Neural crest cell (in vitro differentiated cells): Measurements from ENCODE around the gene FSD2. TPM values are rescaled to one million over a fixed set of nuclear protein-coding genes. Genes with fewer than 3 reads are reported as not detected.

Experiments
- DNase-seq: peaks from one replicate; pipeline ENCODE4 v3.0.0; 2021; ENCODE audit warnings: low read depth, mixed read lengths, low spot score
- H3K27ac Mint-ChIP-seq: one replicate; pipeline ENCODE4 v1.8.0; 2021; ENCODE audit warnings: mild to moderate bottlenecking, mixed read lengths; ENCODE audit not compliant: unreplicated experiment
- H3K27me3 Mint-ChIP-seq: 2 replicates; pipeline ENCODE4 v1.8.0; 2021; ENCODE audit warnings: low read depth, mild to moderate bottlenecking, mixed read lengths
- H3K36me3 Mint-ChIP-seq: 2 replicates; pipeline ENCODE4 v1.8.0; 2021; ENCODE audit warnings: low read depth, mild to moderate bottlenecking, mixed read lengths
- H3K4me1 Mint-ChIP-seq: 2 replicates; pipeline ENCODE4 v1.8.0; 2021; ENCODE audit warnings: mixed read lengths
- H3K4me3 Mint-ChIP-seq: one replicate; pipeline ENCODE4 v1.8.0; 2021; ENCODE audit warnings: mild to moderate bottlenecking, mixed read lengths
- H3K9me3 Mint-ChIP-seq: 2 replicates; pipeline ENCODE4 v1.8.0; 2021; ENCODE audit warnings: mixed read lengths
- total RNA-seq: library from RNA; stranded (reverse); gene quantifications from 2 replicates; pipeline ENCODE4 v1.2.1, GENCODE V29; 2021
- TF ChIP-seq, protein P1 (sequence below): fragments of 200-600 bp; sonication (generic); conservative IDR thresholded peaks from 2 replicates; pipeline ENCODE4 v1.5.0; 2021; ENCODE audit warnings: antibody characterized with exemption, mild to moderate bottlenecking

FSD2 gene
- total RNA-seq, 1 donor from 2014 or later = not detected

DNA sequence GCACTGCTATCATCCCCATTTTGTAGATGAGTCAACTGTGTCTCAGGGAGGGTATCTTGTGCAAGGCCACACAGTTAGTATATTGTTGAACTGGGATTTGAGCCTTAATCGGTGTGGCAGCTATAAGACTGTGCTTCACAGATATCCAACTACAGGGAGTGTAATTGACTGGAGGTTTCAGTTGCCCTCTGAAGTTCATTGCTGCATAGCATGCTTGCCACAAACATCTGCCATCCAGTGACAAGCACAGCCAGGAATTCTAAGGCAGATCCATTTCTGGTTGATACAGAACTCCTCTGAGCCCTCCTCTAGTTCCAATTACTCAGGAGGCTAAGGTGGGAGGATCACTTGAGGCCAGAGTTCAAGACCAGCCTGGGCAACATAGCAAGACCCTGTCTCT, 16.4 kb downstream of the FSD2 start:
- DNase-seq = no peak
- Mint-ChIP-seq H3K4me3 (no peak overlapping the region), H3K27me3 (peaks cover 24% of the 10 kb centered on the region), H3K4me1 (no peaks in the 10 kb centered on the region), H3K27ac (no peak overlapping the region), H3K36me3 (peaks cover 2% of the 10 kb centered on the region), H3K9me3 (peaks cover 12% of the 10 kb centered on the region)
- TF ChIP-seq, protein P1, sequence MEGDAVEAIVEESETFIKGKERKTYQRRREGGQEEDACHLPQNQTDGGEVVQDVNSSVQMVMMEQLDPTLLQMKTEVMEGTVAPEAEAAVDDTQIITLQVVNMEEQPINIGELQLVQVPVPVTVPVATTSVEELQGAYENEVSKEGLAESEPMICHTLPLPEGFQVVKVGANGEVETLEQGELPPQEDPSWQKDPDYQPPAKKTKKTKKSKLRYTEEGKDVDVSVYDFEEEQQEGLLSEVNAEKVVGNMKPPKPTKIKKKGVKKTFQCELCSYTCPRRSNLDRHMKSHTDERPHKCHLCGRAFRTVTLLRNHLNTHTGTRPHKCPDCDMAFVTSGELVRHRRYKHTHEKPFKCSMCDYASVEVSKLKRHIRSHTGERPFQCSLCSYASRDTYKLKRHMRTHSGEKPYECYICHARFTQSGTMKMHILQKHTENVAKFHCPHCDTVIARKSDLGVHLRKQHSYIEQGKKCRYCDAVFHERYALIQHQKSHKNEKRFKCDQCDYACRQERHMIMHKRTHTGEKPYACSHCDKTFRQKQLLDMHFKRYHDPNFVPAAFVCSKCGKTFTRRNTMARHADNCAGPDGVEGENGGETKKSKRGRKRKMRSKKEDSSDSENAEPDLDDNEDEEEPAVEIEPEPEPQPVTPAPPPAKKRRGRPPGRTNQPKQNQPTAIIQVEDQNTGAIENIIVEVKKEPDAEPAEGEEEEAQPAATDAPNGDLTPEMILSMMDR = no peak

DNA sequence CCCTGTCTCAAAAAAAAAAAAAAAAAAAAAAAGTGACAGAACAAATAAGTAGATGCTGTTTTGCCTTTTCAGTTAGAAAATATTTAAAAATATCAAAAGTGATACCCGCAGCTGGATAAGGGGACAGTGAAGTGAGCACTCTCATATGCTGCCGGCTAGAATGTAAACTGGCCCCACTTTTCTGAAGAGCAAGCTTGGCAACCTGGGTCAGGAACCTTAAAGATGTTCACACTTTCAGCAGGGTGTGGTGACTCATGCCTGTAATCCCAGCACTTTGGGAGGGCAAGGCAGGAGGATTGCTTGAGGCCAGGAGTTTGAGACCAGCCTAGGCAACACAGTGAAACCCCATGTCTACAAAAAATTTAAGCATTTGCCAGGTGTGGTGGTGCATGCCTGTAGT, 17.4 kb downstream of the FSD2 start:
- no peaks in the 10 kb centered on the region for H3K4me1 Mint-ChIP-seq

DNA sequence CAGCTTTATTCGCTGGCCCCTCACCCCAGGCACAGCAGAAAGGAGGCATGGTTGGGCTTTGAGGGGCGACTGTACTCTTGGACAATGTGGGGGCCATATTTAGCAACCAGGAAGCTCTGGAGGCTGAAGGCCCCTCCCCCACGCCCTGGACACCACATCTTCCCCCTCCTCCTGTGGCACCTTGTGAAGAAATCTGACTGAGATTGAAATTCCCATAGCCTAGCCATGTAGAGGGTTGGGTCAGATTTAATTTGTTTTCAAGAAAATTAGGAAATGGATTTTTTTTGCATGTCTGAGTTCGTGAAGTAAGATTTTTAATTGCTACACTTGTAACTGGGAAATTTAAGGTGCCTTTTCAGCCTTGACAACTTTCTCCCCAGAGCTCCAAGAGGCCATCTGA, 24.5 kb downstream of the FSD2 start:
- Mint-ChIP-seq H3K36me3 (no peaks in the 10 kb centered on the region), H3K4me3 (no peak overlapping the region), H3K27ac (no peak overlapping the region), H3K4me1 (no peaks in the 10 kb centered on the region), H3K27me3 (peaks cover 5% of the 10 kb centered on the region), H3K9me3 (peaks cover 7% of the 10 kb centered on the region)
- DNase-seq = no peak
- TF ChIP-seq, protein P1 = no peak

More for the DNA sequence above, 17.4 kb downstream of the FSD2 start:
- DNase-seq = no peak
- no peak overlapping the region for H3K4me3 Mint-ChIP-seq
- H3K27me3 Mint-ChIP-seq = peaks cover 22% of the 10 kb centered on the region
- H3K36me3 Mint-ChIP-seq = peaks cover 2% of the 10 kb centered on the region
- no peak overlapping the region for H3K27ac Mint-ChIP-seq
- TF ChIP-seq, protein P1 = no peak
- H3K9me3 Mint-ChIP-seq = peaks cover 5% of the 10 kb centered on the region

DNA sequence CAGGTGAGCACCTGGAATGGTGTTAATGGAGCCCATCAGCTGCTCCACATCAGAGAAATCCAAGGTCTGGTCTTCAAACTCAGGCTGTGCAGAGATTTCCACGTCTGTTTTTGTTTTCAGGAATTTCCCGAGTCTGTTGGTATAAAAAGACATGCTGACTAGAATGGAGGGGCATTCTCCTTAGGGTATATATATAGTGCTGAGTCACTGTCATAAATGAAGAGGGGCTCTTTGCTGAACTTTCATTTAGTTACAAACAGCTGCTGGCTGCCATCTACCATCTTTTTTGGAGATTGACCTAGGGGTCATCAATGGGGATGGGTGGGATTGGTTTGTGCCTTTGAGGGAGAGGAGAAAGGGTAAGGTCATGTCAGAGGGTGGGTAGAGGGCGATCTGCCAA, 27.1 kb downstream of the FSD2 start:
- H3K27ac Mint-ChIP-seq = no peak overlapping the region
- TF ChIP-seq, protein P1 = no peak
- H3K36me3 Mint-ChIP-seq = no peaks in the 10 kb centered on the region
- no peak overlapping the region for H3K4me3 Mint-ChIP-seq
- no peaks in the 10 kb centered on the region for H3K27me3 Mint-ChIP-seq
- peaks cover 6% of the 10 kb centered on the region for H3K9me3 Mint-ChIP-seq
- no peak for DNase-seq
- no peaks in the 10 kb centered on the region for H3K4me1 Mint-ChIP-seq

DNA sequence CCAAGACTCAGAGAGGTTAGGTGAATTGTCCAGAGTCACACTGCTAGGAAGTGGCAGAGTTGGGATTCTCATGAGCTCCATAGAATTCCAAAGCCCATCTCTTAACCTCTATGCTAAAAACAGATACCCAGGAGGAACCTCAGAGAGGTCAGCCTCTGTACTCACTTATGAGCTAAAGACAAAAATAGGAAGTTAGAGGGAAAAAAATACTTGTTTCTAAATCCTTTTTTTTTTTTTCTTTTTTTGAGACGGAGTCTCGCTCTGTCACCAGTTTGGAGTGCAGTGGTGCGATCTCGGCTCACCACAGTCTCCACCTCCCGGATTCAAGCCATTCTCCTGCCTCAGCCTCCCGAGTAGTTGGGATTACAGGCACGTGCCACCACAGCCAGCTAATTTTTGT, 31.4 kb downstream of the FSD2 start:
- no peak overlapping the region for H3K4me3 Mint-ChIP-seq
- H3K27ac Mint-ChIP-seq = no peak overlapping the region
- H3K4me1 Mint-ChIP-seq = no peaks in the 10 kb centered on the region
- TF ChIP-seq, protein P1 = no peak
- no peak for DNase-seq
- H3K9me3 Mint-ChIP-seq = peaks cover 6% of the 10 kb centered on the region
- H3K36me3 Mint-ChIP-seq = no peaks in the 10 kb centered on the region
- no peaks in the 10 kb centered on the region for H3K27me3 Mint-ChIP-seq
